GM19395 (cell line): ENCODE data around the gene ATAD3C.
"Not testable (repeated sequence)": the region's sequence is repeated elsewhere in the genome, so short reads cannot be mapped to it uniquely, and the experiment has no call there.

Experiments used
- ATAC-seq: cut with Tn5 transposase; IDR thresholded peaks from one replicate; pipeline ENCODE4 v1.9.1; 2021; ENCODE audit warnings: mild to moderate bottlenecking, moderate library complexity; ENCODE audit not compliant: unreplicated experiment

Gene ATAD3C, protein sequence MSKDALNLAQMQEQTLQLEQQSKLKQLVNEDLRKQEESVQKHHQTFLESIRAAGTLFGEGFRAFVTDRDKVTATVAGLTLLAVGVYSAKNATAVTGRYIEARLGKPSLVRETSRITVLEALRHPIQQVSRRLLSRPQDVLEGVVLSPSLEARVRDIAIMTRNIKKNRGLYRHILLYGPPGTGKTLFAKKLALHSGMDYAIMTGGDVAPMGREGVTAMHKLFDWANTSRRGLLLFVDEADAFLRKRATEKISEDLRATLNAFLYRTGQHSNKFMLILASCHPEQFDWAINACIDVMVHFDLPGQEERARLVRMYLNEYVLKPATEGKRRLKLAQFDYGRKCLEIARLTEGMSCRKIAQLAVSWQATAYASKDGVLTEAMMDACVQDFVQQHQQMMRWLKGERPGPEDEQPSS

DNA sequence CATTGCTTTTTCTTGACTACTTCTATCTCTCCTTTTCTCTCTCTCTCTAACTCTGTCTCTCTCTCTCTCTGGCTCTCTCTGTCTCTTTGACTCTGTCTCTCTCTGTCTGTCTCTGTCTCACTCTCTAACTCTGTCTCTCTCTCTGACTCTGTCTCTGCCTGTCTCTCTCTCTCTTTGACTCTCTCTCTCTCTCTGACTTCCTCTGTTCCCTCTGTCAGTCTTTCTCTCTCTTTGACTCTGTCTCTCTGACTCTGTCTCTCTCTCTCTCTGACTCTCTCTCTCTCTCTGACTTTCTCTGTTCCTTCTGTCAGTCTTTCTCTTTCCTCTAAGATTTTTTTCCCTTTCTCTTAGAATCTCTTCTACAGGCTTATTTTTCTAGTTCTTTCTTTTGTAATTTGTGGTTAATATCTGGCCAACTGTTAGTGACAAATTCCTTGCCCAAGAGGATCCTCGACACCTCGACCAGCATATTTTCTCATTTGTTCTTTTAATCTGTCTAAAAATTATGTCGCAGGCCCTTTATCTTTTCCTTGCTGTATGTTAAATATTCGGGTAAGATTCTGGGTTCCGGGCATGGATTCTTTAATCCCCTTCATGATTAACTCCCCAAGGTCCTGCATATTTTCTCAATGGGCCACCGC lies at the start of gene ATAD3C:
Gene ATAD3C, plus strand, starts transcription at position 591 of the 641 bp plus-strand sequence. CDS start 995 bp downstream, outside the sequence.
- no peak for ATAC-seq

DNA sequence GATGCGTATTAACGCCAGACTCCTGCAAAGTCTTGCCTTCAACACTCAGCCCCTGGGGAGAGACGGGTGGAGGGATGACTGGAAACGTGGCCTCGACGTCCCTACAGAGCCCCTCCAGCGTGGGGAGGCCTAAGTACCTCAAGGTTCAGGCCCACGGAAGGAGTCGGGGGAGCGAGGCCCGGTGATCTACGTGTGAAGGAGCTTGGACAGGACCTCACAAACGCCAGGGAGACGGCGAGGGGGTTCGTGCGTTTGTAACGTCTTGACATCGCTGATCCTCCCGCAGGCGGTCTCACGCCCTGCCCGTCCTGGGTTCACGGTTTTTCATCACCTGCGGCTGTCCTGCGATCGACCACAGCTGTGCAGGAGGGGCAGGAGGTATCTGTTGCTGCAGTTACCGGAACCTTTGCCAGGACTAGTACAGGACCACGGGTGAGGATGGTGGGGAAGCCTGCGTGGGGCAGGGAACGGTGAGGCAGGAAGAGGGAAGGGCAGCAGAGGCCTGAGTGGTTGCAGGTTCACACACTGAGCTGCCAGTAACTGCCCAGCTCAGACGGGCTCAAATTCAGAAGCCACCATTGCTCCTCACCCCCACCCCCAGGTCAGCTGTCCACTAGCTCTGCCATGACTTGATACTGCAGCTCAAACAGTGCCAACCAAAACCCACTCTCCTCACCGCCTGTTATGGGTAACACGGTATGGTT lies 49.5 kb upstream of the ATAD3C start:
- peak; percentile 8 for ATAC-seq

DNA sequence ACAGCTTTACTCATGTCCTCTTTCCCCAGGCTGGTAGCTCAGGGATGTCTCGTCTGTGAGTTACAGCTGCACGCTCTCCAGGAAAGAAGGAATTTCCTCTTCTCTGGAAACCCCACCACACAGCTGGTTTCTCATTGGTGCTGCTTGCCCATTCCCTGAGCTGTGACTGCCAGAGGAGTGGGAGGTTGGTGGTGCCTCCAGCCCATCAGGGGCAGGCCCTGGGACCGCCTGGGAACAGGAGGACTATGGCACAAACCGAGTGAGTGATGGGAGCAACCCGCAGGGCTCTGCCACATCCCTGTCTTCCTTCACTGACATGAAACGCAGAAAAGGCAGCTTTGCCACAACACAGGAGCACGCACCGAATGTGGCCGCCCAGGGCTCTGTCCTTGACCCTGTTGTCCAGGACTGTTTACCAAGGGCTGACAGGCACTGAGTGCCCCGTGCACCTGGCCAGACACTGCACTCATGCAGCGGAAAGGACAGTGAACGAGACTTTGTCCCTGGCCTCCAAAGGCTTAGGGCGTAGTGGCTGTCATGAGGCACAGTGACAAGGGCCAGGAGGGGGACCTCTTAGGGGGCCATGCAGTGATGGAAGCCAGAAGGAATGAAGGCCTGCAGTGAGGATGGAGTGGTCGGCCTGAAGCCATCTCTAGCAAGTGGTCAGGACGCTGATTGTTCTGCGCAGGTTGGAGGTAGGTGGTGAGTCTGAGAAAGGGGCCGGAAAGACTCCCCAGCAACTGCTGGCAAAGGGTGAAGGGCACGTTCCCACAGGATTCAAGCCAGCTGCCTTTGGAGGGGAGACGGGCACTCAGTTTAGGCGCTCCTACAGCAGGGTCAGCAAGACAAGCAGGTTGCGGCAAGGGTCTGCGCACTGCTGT lies 48.7 kb upstream of the ATAD3C start:
- ATAC-seq: no peak

DNA sequence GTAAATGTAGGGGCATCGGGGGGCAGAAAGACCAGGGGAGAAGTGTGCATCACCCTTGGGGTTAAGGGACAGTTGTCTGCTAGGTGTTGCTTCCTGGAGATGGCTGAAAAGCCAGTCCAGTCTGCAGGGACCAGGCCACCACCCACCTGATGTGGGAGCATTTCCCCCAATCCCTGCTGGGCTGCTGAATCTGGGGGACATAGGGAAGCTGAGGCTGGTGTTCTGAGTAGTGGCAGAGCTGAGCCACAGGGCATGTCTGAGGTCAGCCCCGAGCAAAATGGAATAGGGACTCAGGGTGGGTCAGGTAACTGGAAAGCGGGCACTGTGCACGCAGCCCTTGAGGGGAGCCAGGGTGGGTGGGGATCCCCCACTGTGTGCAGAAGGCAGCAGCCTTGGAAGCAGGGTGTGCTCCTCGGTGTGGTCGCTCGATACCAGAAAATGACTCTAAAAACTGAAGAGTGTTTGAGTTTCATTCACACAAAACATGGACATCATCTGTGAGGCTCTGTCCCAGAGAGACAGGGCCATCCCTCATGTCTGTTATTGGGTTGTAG lies 48.0 kb upstream of the ATAD3C start:
- no peak for ATAC-seq

DNA sequence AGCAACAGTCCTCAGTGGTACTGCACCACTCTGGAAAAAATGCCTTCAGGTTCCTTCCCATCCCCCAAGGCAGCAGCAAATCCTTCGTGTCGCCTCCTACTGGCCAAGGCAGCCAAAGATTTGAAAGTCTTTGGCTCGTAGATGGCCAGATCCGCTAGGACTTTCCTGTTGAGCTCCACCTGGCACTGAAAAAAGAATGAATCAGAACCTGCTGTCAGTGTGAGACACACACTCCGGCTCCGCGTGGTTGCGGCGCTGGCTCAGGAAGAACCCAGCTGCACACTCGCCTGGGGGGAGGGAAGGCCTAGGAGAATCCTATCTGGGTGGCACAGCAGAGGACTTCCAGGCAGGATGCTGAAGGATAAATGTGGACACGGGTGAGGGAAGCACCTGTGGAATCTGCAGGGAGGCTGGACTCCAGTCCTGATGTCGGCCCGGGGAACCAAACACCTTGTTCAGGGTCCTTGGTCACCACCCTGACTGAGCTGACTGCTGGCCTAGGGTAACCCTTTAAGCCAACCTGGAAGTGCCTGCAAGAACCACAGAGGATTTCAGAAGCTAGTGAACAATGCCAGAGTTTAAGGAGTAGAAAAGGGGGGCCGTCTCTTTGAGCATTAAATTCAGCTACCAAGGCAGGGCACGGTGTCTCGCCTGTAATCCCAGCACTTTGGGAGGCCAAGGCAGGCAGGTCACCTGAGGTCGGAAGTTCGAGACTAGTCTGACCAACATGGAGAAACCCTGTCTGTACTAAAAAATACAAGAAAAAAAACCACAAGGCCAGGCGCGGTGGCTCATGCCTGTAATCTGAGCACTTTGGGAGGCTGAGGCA lies 47.2 kb upstream of the ATAD3C start:
- ATAC-seq: no peak

DNA sequence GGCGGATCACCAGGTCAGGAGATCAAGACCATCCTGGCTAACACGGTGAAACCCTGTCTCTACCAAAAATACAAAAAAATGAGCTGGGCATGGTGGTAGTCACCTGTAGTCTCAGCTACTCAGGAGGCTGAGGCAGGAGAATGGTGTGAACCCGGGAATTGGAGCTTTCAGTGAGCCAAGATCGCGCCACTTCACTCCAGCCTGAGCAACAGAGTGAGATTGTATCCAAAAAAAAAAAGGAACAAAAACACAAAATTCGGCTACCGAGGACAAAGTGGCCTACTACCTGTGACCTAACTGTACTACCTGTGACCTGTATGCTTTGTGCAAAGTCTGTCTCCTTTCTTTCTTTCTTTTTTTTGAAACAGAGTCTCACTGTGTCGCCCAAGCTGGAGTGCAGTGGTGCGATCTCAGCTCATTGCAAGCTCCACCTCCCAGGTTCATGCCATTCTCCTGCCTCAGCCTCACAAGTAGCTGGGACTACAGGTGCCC lies 46.5 kb upstream of the ATAD3C start:
- not testable (repeated sequence) for ATAC-seq

DNA sequence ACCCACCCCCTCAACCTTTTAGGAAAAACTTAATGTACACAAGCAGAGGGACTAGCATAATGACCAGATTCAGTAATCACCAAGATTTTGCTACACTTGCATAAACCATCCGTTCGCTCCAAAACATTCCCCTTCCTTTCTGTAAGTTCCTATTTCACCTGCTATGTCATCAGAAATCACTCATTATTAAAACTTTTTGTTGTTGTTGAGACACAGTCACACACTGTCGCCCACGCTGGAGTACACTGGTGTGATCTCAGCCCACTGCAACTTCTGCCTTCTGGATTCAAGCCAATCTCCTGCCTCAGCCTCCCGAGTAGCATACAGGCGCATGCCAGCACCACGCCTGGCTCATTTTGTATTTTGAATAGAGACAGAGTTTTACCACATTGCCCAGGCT lies 45.8 kb upstream of the ATAD3C start:
- ATAC-seq: no peak

DNA sequence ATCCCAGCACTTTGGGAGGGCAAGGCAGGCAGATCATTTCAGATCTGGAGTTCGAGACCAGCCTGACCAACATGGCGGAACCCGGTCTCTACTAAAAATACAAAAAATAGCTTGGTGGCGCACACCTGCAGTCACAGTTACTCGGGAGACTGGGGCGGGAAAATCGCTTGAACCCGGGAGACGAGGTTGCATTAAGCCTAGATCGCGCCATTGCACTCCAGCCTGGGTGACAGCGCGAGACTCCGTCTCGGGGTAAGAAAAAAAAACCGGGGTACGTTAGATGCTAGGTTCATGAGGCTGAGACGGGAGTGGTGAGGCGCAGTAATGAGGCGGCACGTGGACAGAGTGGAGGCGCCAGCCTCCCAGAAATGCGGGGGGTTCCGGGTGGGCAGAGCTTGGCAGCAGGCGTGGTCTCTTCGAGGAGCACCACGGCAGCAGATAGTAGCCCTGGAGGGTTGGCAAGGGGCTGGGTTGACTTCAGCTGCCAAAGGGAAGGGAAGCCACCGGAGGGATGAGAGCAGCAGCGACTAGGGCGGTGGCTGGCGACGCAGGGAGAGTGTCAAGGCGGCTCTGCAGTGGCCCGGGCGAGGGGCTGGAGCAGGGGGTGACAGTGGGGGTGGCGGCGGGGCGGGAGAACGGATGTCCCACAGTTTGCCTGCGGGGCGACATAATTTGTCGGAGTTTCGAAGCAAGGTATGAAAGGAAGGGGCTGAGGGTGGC lies 43.2 kb upstream of the ATAD3C start:
- ATAC-seq: no peak

DNA sequence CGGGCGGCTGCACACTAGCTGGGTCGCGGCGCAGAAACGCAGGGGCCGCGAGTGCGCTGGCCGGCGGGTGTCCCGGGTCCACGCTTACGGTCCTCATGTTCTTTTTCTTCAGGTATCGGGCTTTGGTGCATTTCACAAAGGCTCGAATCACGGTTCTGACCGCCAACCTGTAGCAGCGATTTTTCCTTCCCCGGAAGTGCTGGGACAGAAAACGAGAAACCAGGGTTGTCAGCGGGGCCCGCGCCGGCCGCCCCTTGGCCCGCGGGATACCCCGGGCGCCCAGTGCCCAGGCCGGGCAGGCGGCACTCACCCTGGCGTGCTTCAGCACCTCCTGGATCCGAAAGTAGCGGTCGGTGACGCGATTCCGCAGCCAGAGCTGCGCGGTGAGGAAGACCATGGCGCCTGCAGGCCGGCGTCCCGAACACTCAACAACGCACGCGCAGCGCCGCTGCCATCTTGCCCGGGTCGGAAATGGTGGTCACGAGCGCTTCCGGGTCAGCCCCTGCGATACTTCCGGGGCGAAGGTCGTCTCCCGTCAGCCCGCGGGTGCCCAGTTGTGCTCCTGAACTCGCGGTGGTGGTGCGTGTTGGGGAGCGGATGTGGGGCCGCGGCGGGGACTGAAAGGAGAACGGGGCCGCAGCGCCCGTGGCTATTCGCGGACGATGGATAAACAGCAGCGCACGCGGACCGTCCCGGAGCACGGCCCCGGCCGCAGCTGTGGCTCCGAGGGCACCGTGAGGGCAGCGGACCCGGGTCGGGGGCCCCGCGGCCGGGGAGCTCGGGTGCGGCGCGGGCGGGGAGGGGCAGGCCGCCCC lies 42.5 kb upstream of the ATAD3C start, which contains the start of gene MRPL20:
Gene MRPL20, minus strand, starts transcription at position 473 of the 815 bp plus-strand sequence. Its CDS starts 76 bp downstream, at position 397.
- ATAC-seq: peak; percentile 90

DNA sequence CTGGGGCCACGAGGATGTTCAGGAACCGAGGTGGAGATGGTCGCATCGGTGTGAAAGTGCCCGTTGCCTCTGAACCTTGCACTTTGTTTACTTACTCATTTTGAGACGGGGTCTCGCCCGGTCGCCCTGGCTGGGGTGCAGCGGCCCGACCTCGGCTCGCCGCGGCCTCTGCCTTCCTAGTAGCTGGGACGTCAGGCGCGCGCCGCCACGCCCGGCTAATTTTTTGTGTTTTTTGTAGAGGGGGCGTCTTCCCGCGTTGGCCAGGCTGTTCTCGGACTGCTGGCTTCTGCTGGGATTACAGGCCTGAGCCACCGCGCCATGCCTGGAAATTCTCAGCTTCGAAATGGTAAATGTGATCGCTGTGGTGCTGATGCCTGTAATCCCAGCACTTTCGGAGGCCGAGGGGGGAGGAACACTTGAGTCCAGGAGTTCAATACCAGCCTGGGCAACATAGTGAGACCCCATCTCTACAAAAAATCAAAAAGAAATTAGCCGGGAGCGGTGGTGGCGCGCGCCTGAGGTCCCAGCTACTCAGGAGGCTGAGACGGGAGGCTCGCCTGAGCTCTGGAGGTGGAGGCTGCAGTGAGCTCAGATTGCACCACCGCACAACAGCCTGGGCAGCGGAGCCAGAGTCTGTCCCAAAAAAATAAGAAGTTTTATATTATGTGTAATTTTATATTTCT lies 41.7 kb upstream of the ATAD3C start:
- ATAC-seq: peak; percentile 26

DNA sequence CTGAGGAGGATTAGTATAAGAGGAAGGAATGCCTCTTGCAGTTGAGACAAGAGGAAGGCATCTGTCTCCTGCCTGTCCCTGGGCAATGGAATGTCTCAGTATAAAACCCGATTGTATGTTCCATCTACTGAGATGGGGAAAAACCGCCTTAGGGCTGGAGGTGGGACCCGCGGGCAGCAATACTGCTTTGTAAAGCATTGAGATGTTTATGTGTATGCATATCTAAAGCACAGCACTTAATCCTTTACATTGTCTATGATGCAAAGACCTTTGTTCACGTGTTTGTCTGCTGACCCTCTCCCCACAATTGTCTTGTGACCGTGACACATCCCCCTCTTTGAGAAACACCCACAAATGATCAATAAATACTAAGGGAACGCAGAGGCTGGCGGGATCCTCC lies 39.3 kb upstream of the ATAD3C start:
- not testable (repeated sequence) for ATAC-seq

DNA sequence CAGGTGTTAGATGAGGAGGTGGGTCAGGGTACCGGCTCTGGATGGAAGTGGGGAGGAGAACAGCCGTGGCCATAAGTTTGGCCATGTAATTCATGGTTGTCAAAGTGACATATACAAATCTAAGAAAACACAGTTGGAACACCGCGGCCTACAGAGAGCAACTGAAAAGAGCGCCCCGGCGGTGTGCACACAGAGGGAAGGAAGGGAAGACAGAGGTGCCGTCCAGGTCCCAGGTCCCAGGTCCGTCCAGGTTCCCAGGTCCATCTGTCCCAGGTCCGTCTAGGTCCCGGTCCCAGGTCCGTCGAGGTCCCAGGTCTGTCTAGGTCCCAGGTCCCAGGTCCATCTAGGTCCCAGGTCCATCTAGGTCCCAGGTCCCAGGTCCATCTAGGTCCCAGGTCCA lies 37.9 kb upstream of the ATAD3C start:
- no peak for ATAC-seq

DNA sequence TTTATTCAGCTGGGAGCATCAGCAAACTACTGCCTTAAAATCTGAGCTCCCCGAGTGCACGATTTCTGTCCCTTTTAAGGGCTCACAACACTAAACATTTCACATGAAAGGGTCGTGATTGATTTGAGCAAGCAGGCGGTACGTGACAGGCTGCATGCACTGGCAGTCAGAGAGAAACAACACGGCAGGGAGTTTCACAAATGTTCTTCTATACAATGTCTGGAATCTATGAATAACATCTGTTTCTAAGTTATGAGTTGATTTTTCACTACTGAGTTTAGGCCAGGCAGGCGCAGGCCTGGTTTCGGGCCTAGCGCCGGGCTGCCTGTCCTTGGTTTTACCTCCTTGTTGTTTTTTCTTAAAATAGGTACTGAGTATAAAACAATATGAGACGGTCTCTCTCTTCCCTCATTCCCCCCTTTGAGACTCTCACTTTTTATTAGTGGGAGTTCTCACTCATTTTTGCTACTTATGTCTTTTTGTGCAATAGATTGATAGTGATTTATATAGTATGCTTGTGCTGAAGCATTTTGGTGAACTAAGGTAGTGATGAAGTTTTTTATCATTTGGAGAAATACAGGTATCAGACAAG lies 37.1 kb upstream of the ATAD3C start:
- not testable (repeated sequence) for ATAC-seq

DNA sequence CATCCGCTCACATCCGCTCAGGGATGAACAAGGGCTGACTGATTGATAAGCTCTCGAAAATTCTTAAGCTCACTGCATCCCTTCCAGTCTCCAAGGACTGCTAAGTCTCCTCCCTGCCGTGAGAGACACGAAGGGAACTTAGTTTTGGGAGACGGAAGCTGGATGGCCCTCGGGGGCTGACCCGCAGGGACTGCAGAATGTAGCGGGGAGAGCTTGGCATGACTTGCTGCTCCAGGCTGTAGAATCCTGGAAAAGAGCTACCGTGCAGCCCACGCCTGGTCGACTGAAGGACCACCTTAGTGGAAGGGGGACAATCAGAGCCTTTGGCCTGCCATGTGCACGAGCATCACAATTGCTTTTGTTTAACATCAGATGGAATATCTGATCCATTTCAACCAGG lies 33.7 kb upstream of the ATAD3C start:
- ATAC-seq: no peak

DNA sequence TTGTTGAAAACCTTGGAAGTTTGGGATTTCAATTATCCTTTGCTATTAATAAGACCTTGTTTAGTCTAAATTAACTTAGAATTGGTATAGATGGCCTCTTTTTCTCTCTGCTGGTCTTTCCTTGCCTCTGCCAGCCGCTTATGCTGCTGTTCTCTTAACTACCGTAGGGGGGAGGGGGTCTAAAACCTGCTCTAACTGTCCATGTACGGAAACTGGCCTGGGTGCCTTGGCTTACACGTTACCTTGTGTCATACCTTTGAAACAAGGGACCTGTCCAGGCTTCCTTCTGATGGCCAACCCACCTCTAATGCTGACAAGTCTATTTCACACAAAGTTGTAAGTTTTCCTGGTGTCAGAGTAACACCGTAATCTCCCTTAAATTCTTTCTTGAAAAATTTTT lies 32.1 kb upstream of the ATAD3C start:
- ATAC-seq: not testable (repeated sequence)

DNA sequence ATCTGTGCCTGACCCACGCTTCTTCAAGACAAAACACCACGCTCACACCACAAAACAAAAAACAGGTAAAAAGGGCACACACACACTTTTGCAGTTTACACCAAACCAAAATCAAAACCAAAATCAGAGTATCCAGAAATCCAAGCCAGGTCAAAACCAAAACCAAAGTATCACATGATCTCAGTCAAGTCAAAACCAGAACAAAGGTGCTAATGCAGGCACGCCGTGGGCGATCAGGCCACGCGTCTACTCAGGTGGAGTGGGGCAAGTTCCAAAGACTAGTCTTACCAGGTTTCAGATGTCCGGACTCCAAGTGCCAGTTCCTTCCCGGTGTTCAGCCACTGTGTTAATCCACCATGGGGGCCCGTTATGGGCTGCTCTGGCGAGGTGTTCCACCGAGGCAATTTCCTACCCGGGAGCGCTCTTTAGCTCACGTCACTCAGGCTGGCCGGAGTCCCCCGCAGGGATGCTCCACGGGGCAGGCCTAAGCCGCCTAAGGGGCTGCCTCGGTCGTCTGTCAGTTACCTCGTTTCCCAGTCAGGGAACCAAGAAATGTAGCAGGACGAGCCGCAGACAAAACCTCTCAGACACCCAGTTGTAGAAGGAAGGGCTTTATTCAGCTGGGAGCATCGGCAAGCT lies 31.5 kb upstream of the ATAD3C start:
- ATAC-seq: not testable (repeated sequence)
